ENCODE data around the gene NR4A2.

DNA sequence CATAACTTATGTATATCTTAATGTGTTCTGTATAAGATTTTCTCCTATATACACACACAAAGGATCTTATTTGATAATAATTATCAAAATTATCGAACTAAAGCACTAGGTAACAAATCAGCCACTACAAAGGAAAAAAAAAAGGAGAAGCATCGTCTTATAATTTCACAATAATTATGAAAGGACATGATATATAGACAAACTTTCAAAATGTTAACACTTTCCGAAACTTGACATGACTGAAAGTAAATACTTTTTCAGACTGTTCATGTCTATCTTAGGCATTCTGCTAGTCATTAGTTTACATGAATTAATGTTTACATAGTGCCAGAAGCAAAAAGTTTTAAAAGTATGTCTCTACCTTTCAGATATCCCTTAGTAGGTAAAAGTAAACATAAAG lies 7.3 kb upstream of the NR4A2 start:
- TF ChIP-seq, protein P1, sequence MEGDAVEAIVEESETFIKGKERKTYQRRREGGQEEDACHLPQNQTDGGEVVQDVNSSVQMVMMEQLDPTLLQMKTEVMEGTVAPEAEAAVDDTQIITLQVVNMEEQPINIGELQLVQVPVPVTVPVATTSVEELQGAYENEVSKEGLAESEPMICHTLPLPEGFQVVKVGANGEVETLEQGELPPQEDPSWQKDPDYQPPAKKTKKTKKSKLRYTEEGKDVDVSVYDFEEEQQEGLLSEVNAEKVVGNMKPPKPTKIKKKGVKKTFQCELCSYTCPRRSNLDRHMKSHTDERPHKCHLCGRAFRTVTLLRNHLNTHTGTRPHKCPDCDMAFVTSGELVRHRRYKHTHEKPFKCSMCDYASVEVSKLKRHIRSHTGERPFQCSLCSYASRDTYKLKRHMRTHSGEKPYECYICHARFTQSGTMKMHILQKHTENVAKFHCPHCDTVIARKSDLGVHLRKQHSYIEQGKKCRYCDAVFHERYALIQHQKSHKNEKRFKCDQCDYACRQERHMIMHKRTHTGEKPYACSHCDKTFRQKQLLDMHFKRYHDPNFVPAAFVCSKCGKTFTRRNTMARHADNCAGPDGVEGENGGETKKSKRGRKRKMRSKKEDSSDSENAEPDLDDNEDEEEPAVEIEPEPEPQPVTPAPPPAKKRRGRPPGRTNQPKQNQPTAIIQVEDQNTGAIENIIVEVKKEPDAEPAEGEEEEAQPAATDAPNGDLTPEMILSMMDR (IDR thresholded peaks at IDR 0.05), result no peak
- TF ChIP-seq POLR2AphosphoS5 (IDR thresholded peaks at IDR 0.05) (no peak), POLR2A (IDR thresholded peaks at IDR 0.05) (no peak), EP300 (IDR thresholded peaks at IDR 0.05) (no peak)
